Frontal cortex (tissue), 4 donors: ENCODE results near the gene IVL. TPM values are rescaled to one million over a fixed set of nuclear protein-coding genes. Genes with fewer than 3 reads are reported as not detected.

Experiments used
- DNase-seq, 2 donors: peaks; one replicate each; pipeline ENCODE4 v3.0.0; 2012; ENCODE audit warnings: low spot score in 2 of 2
- FAIRE-seq: peaks from 2 replicates; lab custom pipeline; 2012; peaks lifted over from hg19 to GRCh38; lab: Jason Lieb, UNC
- total RNA-seq: library from RNA; depleted of rRNA; stranded (reverse); fragments of >200 nt; gene quantifications from one replicate; pipeline ENCODE4 v1.2.3, GENCODE V29; 2014
- donor health status: control.
- donor health status: control.
- donor health status: control.

The IVL gene
- total RNA-seq, result not detected

DNA sequence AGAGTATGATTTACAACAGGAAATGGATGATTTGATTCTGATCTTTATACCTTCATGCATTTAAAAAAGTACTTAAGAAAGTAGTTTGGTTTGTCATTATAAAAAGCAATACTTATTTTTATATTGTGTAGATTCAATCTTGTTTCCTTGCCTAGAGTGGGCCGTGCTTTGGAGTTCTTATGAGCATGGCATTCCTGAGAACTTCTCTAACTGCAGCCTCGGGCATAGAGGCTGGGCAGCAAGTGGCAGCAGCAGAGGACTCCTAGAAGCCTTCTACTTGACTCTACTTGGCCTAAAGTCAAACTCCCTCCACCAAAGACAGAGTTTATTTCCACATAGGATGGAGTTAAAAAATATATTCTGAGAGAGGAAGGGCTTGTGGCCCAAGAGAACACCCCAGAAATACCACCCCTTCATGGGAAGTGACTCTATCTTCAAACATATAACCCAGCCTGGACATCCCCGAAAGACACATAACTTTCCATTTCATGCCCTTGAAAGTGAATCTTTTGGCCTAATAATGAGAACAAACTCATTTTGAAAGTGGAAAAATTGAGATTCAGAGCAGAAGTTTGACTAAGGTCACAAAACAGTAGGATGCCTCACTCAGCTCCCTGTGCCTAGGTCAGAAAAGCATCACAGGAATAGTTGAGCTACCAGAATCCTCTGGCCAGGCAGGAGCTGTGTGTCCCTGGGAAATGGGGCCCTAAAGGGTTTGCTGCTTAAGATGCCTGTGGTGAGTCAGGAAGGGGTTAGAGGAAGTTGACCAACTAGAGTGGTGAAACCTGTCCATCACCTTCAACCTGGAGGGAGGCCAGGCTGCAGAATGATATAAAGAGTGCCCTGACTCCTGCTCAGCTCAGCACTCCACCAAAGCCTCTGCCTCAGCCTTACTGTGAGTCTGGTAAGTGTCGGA, at the start of gene IVL:
Gene IVL, plus strand, starts transcription at position 861 of the 916 bp plus-strand sequence. CDS start 1,252 bp downstream, outside the sequence.
- FAIRE-seq, result no peak
- DNase-seq, result no peak

DNA sequence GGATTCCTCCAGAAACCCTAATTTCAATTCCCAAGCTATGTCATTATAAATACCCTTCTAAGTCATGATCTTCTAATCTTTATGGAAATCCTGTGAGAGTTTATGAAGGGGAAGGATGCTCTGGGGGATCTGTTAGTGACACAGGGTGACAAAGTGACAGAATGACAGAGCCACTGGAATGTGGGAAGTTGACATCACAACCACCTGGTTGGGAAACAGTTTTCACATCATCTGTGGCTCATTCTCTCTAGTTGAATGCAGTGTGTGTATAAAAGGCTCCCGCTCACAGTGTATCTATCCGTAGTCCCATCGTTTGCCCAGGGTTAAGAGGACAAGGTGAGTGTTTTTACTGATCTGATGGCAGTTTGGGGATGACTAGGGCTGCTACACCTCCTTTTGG, 48.6 kb upstream of the IVL start, which contains the start of gene LCE7A:
Gene LCE7A, plus strand, starts transcription at position 301 of the 400 bp plus-strand sequence. CDS start 702 bp downstream, outside the sequence.
- DNase-seq (no peak), FAIRE-seq (no peak)

GRCh38 chr1:152860129-152860528, 48.2 kb upstream of the IVL start:
- DNase-seq (no peak), FAIRE-seq (no peak)

- FAIRE-seq, result no peak
- no peak for DNase-seq
Measured at GRCh38 chr1:152861374-152861773, 47.0 kb upstream of the IVL start.

- no peak for DNase-seq
- FAIRE-seq, result no peak
Measured at GRCh38 chr1:152864443-152864842, 43.9 kb upstream of the IVL start.

DNA sequence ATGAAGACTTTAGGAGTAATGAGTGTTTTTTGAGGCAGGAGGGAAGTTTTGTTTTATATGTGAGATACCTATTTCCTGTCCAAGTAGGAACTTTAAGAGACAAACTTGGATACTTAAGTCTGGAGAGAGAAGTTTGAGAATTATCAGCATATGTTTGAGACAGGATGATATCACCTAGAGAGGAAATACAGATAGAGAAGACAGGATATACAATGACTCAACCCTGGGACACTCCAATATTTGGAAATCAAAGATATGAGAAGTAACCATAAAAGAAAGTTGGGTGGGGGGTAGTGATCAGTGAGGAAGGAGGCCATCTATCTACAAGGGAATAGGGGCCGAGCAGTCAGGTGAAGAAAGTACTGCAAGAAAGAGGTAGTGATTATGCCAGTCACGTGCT, 42.0 kb upstream of the IVL start:
- DNase-seq (no peak), FAIRE-seq (no peak)

GRCh38 chr1:152869808-152870419, 38.4 kb upstream of the IVL start:
- peak; percentile 23 to 63 for DNase-seq
- FAIRE-seq, result peak; percentile 43

- FAIRE-seq (no peak), DNase-seq (no peak)
Measured at GRCh38 chr1:152870831-152871730, 37.3 kb upstream of the IVL start.

DNA sequence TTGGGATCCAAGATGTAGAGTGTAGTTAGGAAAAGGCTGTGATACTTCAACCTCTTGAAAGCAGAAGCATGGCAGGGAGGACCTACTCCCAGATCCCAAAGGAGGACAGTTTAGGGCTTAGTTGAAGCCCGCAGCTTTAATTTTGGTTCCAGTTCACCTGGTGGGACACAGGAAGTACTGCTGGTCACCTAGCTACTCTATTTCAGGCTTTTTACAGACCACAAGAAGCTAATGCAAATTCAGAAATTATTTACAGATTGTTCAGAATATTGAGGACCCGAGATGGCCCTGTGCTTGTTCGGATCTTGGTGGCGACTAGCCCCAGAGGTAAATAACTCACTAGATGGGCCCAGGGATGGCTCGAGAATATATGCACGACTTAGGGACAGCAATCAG, 36.6 kb upstream of the IVL start:
- DNase-seq (no peak), FAIRE-seq (no peak)

- FAIRE-seq (no peak), DNase-seq (no peak)
Measured at GRCh38 chr1:152873495-152873894, 34.9 kb upstream of the IVL start.

- no peak for DNase-seq
- FAIRE-seq, result no peak
Measured at GRCh38 chr1:152876827-152877226, 31.5 kb upstream of the IVL start.

GRCh38 chr1:152878042-152878441, 30.3 kb upstream of the IVL start, which contains the start of gene SMCP:
SMCP (plus strand) TSS chr1:152878322; CDS start chr1:152884423, 6,101 bp downstream.
- FAIRE-seq, result no peak

GRCh38 chr1:152879559-152880198, 28.7 kb upstream of the IVL start:
- FAIRE-seq (no peak), DNase-seq (no peak)

More at GRCh38 chr1:152878042-152878441, 30.3 kb upstream of the IVL start, which contains the start of gene SMCP:
- no peak for DNase-seq

GRCh38 chr1:152880316-152880715, 28.0 kb upstream of the IVL start:
- DNase-seq, result no peak
- no peak for FAIRE-seq

DNA sequence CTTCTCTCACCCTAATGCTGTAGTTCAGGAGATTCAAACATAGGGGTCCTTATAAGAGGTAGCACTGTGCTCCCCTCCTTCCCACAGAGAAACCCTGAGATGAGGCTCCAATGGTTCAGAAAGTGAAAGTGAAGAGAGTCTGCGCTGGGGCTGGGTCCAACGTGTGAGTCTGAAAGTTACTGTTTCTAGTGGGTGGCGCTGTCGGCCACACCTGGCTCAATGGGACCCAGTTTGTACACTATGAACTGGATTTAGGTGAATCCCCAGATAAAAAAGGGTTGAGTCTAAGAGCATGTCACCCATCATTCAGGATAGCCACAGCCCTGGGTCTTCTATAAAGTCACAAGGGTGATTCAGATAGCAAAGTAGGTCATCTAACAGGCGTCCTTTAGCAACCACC, 27.4 kb upstream of the IVL start:
- no peak for DNase-seq
- no peak for FAIRE-seq

DNA sequence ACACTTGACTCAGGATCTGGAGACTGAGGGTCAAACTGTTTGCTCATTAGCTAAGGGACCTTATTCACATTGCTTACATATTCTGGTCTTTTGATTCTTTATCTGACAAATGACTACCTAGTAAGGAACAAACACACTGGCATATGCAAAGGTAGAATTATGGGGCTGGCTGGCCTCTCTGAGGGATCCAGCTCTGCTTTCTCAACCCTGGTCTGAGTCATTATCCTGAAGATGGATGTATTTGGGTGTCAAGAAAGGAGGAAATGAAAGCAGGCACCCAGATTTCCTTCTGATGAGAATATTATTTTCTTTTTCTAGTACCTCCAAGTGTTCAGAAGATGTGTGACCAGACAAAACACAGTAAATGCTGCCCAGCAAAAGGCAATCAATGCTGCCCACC, 24.3 kb upstream of the IVL start:
- FAIRE-seq (no peak), DNase-seq (no peak)

- FAIRE-seq (no peak), DNase-seq (no peak)
Measured at GRCh38 chr1:152884506-152884905, 23.8 kb upstream of the IVL start.

DNA sequence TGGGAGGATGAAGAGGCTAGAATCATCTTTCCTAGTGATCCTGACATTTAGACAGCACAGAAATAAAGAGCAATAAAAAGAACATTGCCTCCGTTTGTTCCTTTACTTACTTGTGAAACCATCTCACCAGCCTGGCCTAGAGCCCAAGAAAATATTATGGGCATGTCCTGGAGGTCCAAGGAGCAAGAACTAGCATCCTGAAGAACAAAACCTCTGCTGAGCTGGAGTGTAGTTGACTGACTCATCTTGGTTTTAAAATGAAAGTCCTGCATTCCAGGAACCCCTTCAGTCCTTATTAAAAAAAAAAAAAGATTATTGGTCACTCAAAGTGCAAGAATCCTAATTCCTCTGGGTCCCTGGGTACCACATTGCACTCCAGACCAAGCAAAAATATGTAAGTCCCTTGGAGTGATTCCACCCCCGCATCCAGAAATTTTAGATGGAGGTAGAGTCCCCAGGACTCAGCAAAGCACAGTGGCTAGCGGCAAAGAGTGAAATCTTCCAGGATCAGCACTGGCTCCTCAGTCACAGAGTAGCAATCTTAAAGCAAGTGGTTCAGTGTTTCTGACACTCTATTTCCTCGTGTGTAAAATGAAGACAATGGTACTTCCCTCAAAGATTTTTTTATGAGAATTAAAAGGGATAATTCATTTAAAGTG, 23.3 kb upstream of the IVL start:
- FAIRE-seq, result no peak
- no peak for DNase-seq

DNA sequence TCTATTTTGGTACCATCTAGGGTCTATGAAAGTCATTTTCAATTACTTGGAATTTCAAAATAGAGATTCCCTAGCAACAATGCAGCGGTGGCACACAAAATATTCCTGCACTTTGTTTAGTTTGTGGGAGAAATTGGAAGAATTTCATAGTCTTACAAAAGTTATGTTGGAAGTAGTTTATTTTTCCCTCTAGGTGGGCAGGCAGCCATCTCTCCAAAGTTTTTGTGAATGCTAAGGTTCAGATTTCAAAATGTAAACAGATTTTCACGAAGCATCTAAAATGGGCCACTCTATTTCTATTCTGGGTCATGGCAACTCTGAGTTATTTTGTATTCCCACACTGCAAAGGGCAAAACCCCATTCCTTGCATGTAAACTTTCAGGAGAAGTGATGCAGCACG, 22.3 kb upstream of the IVL start:
- DNase-seq, result no peak
- FAIRE-seq, result no peak
